Colonic mucosa (tissue), 4 donors: ENCODE results near the gene GNAO1. TPM values are rescaled to one million over a fixed set of nuclear protein-coding genes. Genes with fewer than 3 reads are reported as not detected.

Source experiments
- DNase-seq: peaks from one replicate; pipeline ENCODE4 v3.0.0-alpha.2; 2020
- H3K27ac ChIP-seq: fragments of 200-600 bp; one replicate; pipeline ENCODE4 v1.8.0; 2021
- H3K27me3 ChIP-seq: fragments of 200-600 bp; one replicate; pipeline ENCODE4 v1.8.0; 2021
- H3K36me3 ChIP-seq: fragments of 200-600 bp; one replicate; pipeline ENCODE4 v1.8.0; 2021
- H3K4me1 ChIP-seq: fragments of 200-600 bp; one replicate; pipeline ENCODE4 v1.8.0; 2021; ENCODE audit warnings: mild to moderate bottlenecking
- H3K4me3 ChIP-seq: fragments of 200-600 bp; one replicate; pipeline ENCODE4 v1.8.0; 2021
- H3K9ac ChIP-seq, 2 donors: one replicate each; pipeline ENCODE4 v1.7.0; 2013; ENCODE audit warnings: control low read depth in 2 of 2, low read depth in 2 of 2, low read length in 2 of 2
- H3K9me3 ChIP-seq: fragments of 200-600 bp; one replicate; pipeline ENCODE4 v1.8.0; 2021
- CTCF ChIP-seq: fragments of 200-600 bp; IDR thresholded peaks from one replicate; pipeline ENCODE4 v1.8.0; 2022; ENCODE audit warnings: antibody characterized with exemption, mild to moderate bottlenecking
- intact Hi-C: fragments of 100-400 bp; cut with DNase I; formaldehyde crosslinking; loops from one replicate; pipeline ENCODE4 v1.14.1; 2022
- total RNA-seq, 2 donors: library from RNA; stranded (reverse); fragmentation: NEBNext Ultra II Directional in 1 of 2; extraction: Animal tissue kit (Norgen Biotek cat#: 25700) in 1 of 2; gene quantifications; one replicate each; pipeline ENCODE4 v1.2.1, GENCODE V29; 2021
- donor health status: healthy.
- donor health status: DM: no; HTN: no; CAD: no.
- donor health status: DM: no; HTN: no; CAD: no.

Gene GNAO1
- total RNA-seq, 2 donors from 2014 or later: 1.7 to 10.8 TPM

- H3K4me1 ChIP-seq: no peaks in the 10 kb centered on the region
- no peak for TF ChIP-seq CTCF
- no peak for DNase-seq
- no peaks in the 10 kb centered on the region for H3K9me3 ChIP-seq
- H3K36me3 ChIP-seq: no peaks in the 10 kb centered on the region
- H3K4me3 ChIP-seq: no peak overlapping the region
- no peaks in the 10 kb centered on the region for H3K27me3 ChIP-seq
- no peak overlapping the region for H3K9ac ChIP-seq
- H3K27ac ChIP-seq: no peak overlapping the region
- intact Hi-C loops: loop anchor here (10.0 kb wide), 1 partner anchor 276 kb away; no protein-coding TSS in a partner anchor
These were observed 129.7 kb downstream of the GNAO1 start for GRCh38 chr16:56320811-56321558.

- no peak for DNase-seq
- no peaks in the 10 kb centered on the region for H3K36me3 ChIP-seq
- no peak overlapping the region for H3K27ac ChIP-seq
- no peak overlapping the region for H3K9ac ChIP-seq
- H3K9me3 ChIP-seq: no peaks in the 10 kb centered on the region
- H3K27me3 ChIP-seq: no peaks in the 10 kb centered on the region
- no peaks in the 10 kb centered on the region for H3K4me1 ChIP-seq
- H3K4me3 ChIP-seq: no peak overlapping the region
- intact Hi-C loops: loop anchor here (10.0 kb wide), 1 partner anchor 277 kb away; no protein-coding TSS in a partner anchor
- no peak for TF ChIP-seq CTCF
These were observed 130.3 kb downstream of the GNAO1 start for GRCh38 chr16:56321571-56321970.

GRCh38 chr16:56324406-56324805 lies 133.1 kb downstream of the GNAO1 start:
- Histone ChIP-seq H3K27ac (no peak overlapping the region), H3K4me3 (no peak overlapping the region), H3K36me3 (no peaks in the 10 kb centered on the region), H3K4me1 (no peaks in the 10 kb centered on the region), H3K27me3 (no peaks in the 10 kb centered on the region), H3K9ac (no peak overlapping the region), H3K9me3 (no peaks in the 10 kb centered on the region)
- no peak for DNase-seq
- intact Hi-C loops: loop anchor here (10.0 kb wide), 1 partner anchor 280 kb away; no protein-coding TSS in a partner anchor
- no peak for TF ChIP-seq CTCF

- H3K4me3 ChIP-seq: no peak overlapping the region
- H3K27ac ChIP-seq: no peak overlapping the region
- no peaks in the 10 kb centered on the region for H3K4me1 ChIP-seq
- H3K9ac ChIP-seq: no peak overlapping the region
- H3K36me3 ChIP-seq: no peaks in the 10 kb centered on the region
- no peak for TF ChIP-seq CTCF
- H3K9me3 ChIP-seq: no peaks in the 10 kb centered on the region
- no peak for DNase-seq
- no peaks in the 10 kb centered on the region for H3K27me3 ChIP-seq
- intact Hi-C loops: loop anchor here (10.0 kb wide), 1 partner anchor 281 kb away; no protein-coding TSS in a partner anchor
These were observed 134.7 kb downstream of the GNAO1 start for GRCh38 chr16:56325956-56326355.

GRCh38 chr16:56327071-56327928 lies 136.0 kb downstream of the GNAO1 start:
- Histone ChIP-seq H3K4me3 (no peak overlapping the region), H3K27me3 (no peaks in the 10 kb centered on the region), H3K4me1 (no peaks in the 10 kb centered on the region), H3K9me3 (no peaks in the 10 kb centered on the region), H3K27ac (no peak overlapping the region), H3K36me3 (no peaks in the 10 kb centered on the region), H3K9ac (no peak overlapping the region)
- DNase-seq: no peak
- TF ChIP-seq CTCF: no peak
- intact Hi-C loops: loop anchor here (10.0 kb wide), 1 partner anchor 282 kb away; no protein-coding TSS in a partner anchor
